Bronchial epithelial cell (primary cell): ENCODE data around the gene OXGR1. TPM values are rescaled to one million over a fixed set of nuclear protein-coding genes. Genes with fewer than 3 reads are reported as not detected.

ENCODE experiments used
- DNase-seq: peaks from one replicate; pipeline ENCODE4 v3.0.0-alpha.2; 2010; ENCODE audit warnings: low read depth
- FAIRE-seq: peaks from 2 replicates; lab custom pipeline; 2011; peaks lifted over from hg19 to GRCh38; lab: Jason Lieb, UNC
- H3K27me3 ChIP-seq: 2 replicates; pipeline ENCODE4 v1.5.1; 2011; ENCODE audit warnings: low read length; ENCODE audit not compliant: control insufficient read depth, insufficient read depth
- H3K36me3 ChIP-seq: 2 replicates; pipeline ENCODE4 v1.5.1; 2011; ENCODE audit warnings: low read length; ENCODE audit not compliant: control insufficient read depth, insufficient read depth
- H3K4me3 ChIP-seq: 2 replicates; pipeline ENCODE4 v1.5.1; 2011; ENCODE audit warnings: mild to moderate bottlenecking, low read depth, low read length, control low read depth
- total RNA-seq: library from RNA; depleted of rRNA; stranded (reverse); fragments of >200 nt; gene quantifications from 2 replicates; pipeline ENCODE4 v1.2.1, GENCODE V29; 2014
- TF ChIP-seq, protein P1 (sequence below): IDR thresholded peaks from 2 replicates; pipeline ENCODE4 v1.5.1; 2011; ENCODE audit warnings: mild to moderate bottlenecking, moderate library complexity, low read length, control low read depth, inconsistent platforms; ENCODE audit not compliant: insufficient read depth, severe bottlenecking

Gene OXGR1
- total RNA-seq, 1 donor from 2014 or later, result not detected

DNA sequence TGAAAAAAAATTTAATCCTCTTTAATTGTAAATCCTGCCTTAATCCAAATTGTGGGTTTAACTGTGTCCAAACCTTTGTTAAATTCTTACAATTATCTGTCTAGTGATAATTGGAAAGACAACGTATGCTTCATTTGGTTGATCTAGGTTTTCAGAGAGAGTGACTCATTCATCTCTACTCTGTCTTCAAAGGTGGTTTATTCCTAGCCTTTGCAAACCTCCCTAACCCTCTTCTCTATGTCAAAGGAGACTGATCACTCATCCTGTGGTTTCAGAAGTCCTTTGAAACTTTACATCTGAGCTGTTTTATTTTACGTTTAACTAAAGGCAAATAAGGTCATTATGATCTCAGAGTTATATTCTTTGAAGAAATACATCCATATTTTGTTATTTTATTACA, 8.8 kb upstream of the OXGR1 start:
- TF ChIP-seq, protein P1, sequence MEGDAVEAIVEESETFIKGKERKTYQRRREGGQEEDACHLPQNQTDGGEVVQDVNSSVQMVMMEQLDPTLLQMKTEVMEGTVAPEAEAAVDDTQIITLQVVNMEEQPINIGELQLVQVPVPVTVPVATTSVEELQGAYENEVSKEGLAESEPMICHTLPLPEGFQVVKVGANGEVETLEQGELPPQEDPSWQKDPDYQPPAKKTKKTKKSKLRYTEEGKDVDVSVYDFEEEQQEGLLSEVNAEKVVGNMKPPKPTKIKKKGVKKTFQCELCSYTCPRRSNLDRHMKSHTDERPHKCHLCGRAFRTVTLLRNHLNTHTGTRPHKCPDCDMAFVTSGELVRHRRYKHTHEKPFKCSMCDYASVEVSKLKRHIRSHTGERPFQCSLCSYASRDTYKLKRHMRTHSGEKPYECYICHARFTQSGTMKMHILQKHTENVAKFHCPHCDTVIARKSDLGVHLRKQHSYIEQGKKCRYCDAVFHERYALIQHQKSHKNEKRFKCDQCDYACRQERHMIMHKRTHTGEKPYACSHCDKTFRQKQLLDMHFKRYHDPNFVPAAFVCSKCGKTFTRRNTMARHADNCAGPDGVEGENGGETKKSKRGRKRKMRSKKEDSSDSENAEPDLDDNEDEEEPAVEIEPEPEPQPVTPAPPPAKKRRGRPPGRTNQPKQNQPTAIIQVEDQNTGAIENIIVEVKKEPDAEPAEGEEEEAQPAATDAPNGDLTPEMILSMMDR, result no peak
- DNase-seq (no peak), FAIRE-seq (no peak)
- no peaks in the 10 kb centered on the region for H3K36me3 ChIP-seq
- H3K27me3 ChIP-seq, result no peaks in the 10 kb centered on the region
- no peak overlapping the region for H3K4me3 ChIP-seq

DNA sequence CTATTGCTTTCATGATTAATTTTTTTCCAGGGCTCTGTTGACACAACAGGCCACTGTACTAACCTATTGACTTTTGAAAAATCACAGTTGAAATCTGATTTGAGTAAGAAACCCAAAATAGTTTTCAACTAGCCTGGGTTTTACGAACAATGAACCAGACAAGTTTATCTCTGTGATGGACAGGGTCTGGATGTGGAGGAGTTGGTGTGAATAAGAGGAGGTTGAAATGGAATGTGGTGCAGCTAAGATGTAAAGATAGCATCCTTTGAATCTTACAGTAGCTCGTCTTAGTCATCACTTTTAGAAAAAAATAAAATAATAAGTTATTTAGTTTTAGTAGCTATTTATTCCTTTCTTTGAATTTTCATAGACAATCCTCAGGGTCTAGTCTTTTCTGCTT, 8.3 kb upstream of the OXGR1 start:
- DNase-seq (no peak), FAIRE-seq (no peak)
- TF ChIP-seq, protein P1, result no peak
- H3K36me3 ChIP-seq, result no peaks in the 10 kb centered on the region
- no peaks in the 10 kb centered on the region for H3K27me3 ChIP-seq
- H3K4me3 ChIP-seq, result no peak overlapping the region

DNA sequence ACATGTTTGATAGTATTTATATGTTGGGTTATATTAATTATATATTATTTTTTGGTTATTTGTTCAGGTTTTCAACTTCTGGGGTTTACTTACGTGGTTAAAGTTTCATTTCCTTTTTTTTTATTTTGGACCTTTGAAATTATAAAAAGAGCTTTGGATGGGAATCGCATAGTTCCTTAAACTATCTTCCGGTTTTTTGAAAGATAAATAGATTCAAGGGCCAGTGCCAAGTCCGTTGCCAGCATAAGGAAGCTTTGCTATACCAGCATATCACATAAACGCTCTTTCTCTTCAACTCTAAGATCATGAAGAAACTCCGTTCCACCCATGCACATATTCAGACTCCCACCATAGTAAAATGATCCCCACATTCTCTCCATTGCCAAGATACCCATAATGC, 7.4 kb upstream of the OXGR1 start:
- H3K36me3 ChIP-seq, result no peaks in the 10 kb centered on the region
- FAIRE-seq, result no peak
- H3K27me3 ChIP-seq, result no peaks in the 10 kb centered on the region
- no peak for DNase-seq
- H3K4me3 ChIP-seq, result no peak overlapping the region
- TF ChIP-seq, protein P1, result no peak

DNA sequence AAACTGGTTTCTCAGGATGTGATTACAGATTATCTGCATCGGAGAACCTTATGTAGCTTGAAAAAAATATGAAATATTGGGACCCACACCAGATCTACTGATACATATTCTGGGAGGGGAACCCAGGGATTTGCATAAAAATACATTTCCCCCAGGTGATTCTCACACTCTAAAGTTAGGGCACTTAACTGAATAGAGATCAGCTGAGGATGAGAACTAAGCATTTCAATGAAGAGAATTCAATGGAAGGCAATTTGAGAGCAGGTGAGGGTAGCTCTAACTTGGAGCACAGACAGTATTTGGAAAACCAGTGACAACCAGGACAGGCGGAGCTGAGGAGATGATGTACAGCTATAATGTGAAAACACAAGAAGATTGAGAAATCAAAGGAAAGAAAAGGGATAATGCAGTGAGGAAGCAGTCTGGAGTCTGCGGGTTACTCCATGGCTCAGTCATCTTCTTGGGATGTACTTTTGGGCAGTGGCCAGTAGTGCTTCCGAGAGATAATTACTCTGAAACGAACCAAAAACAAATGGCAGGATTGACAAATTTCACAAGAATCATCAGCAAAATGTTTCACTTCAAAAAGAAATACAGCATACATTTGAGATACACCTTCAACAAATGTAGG, 6.1 kb upstream of the OXGR1 start:
- H3K27me3 ChIP-seq, result no peaks in the 10 kb centered on the region
- H3K36me3 ChIP-seq, result no peaks in the 10 kb centered on the region
- FAIRE-seq (no peak), DNase-seq (no peak)
- TF ChIP-seq, protein P1, result no peak
- H3K4me3 ChIP-seq, result no peak overlapping the region

DNA sequence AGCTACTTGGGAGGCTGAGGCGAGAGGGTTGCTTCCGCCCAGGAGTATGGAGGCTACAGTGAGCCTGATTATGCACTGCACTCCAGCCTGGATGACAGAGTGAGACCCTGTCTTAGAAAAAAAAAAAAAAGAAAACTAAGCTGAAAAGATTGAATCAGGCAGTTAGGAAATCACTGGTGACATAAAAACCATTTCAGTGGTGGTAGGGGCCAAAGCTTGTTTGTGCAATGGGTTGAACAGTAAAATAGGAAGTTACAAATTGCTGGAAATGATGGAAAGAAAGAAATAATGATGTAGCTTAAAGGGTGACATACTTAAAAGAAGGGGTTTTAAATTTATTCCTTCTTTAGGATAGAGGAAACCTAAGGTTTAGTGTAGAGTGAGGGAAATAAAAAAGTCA, 4.8 kb upstream of the OXGR1 start:
- H3K27me3 ChIP-seq, result peaks cover 6% of the 10 kb centered on the region
- FAIRE-seq, result no peak
- DNase-seq, result no peak
- no peaks in the 10 kb centered on the region for H3K36me3 ChIP-seq
- TF ChIP-seq, protein P1, result no peak
- no peak overlapping the region for H3K4me3 ChIP-seq

DNA sequence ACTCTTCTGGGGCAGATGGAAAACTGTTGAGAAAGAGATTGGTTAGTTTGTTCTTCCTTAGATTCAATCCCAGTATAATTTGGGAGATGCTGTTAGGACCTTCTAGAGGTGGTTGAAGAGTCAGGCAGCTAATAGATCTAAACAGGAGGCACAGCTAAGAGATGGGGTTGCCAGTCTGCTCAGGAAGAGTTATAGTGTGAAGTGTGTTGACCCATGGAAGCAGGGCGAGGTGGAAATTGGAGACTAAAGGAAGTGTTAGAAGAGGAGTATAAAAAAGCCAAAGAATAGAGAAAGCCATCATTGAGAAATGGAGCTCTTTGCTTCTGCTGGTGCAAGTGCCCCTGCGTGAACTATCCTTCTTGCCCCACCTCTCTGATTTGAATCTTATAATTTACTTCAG, 3.8 kb upstream of the OXGR1 start:
- H3K27me3 ChIP-seq, result peaks cover 8% of the 10 kb centered on the region
- FAIRE-seq, result no peak
- TF ChIP-seq, protein P1, result no peak

More for the DNA sequence above, 3.8 kb upstream of the OXGR1 start:
- Histone ChIP-seq H3K4me3 (no peak overlapping the region), H3K36me3 (no peaks in the 10 kb centered on the region)
- no peak for DNase-seq
